Neural cell (in vitro differentiated cells): ENCODE measurements around the gene ARMC12. TPM values are rescaled to one million over a fixed set of nuclear protein-coding genes. Genes with fewer than 3 reads are reported as not detected.

Experiments
- H2AFZ ChIP-seq: fragments of 200-600, 300-800 bp; sonication (generic), shearing (Covaris generic); 2 replicates; pipeline ENCODE4 v1.6.0; 2014; ENCODE audit warnings: low read depth, mild to moderate bottlenecking, antibody characterized with exemption, low read length, moderate library complexity
- H3F3A ChIP-seq: fragments of 200-600 bp; shearing (Covaris generic); 2 replicates; pipeline ENCODE4 v1.6.1; 2016; ENCODE audit warnings: mild to moderate bottlenecking, moderate library complexity, mixed read lengths, antibody characterized with exemption, low read length; ENCODE audit not compliant: insufficient read depth, poor library complexity, severe bottlenecking
- H3K27ac ChIP-seq: fragments of 200-600, 300-800 bp; sonication (generic), shearing (Covaris generic); 2 replicates; pipeline ENCODE4 v1.5.1; 2014; ENCODE audit warnings: mild to moderate bottlenecking, low read length, moderate library complexity
- H3K27me3 ChIP-seq: fragments of 300-800, 200-600 bp; sonication (generic), shearing (Covaris generic); 2 replicates; pipeline ENCODE4 v1.6.0; 2014; ENCODE audit warnings: mild to moderate bottlenecking, low read depth, low read length, moderate library complexity; ENCODE audit not compliant: insufficient read depth
- H3K36me3 ChIP-seq: fragments of 300-800, 200-600 bp; sonication (generic), shearing (Covaris generic); 2 replicates; pipeline ENCODE4 v1.5.1; 2014; ENCODE audit warnings: mild to moderate bottlenecking, antibody characterized with exemption, low read length, moderate library complexity; ENCODE audit not compliant: insufficient read depth
- H3K4me2 ChIP-seq: fragments of 300-800, 200-600 bp; sonication (generic), shearing (Covaris generic); 2 replicates; pipeline ENCODE4 v1.6.0; 2014; ENCODE audit warnings: mild to moderate bottlenecking, low read length
- H3K4me3 ChIP-seq: fragments of 300-800, 200-600 bp; sonication (generic), shearing (Covaris generic); 2 replicates; pipeline ENCODE4 v1.5.1; 2014; ENCODE audit warnings: mild to moderate bottlenecking, low read length, moderate library complexity
- H3K79me2 ChIP-seq: fragments of 200-600 bp; shearing (Covaris generic); replicated peaks from 2 replicates; pipeline ENCODE4 v1.6.0; 2014; ENCODE audit warnings: mild to moderate bottlenecking, low read length, moderate library complexity; ENCODE audit not compliant: insufficient read depth
- H3K9ac ChIP-seq: fragments of 300-800, 200-600 bp; sonication (generic), shearing (Covaris generic); 2 replicates; pipeline ENCODE4 v1.6.1; 2016; ENCODE audit warnings: mild to moderate bottlenecking, low read length, mixed read lengths
- H3K9me2 ChIP-seq: fragments of 200-600 bp; shearing (Covaris generic); 2 replicates; pipeline ENCODE4 v1.6.1; 2016; ENCODE audit warnings: mild to moderate bottlenecking, low read length, mixed read lengths; ENCODE audit not compliant: insufficient read depth
- H3K9me3 ChIP-seq: fragments of 200-600, 300-800 bp; sonication (generic), shearing (Covaris generic); 2 replicates; pipeline ENCODE4 v1.6.1; 2016; ENCODE audit warnings: mild to moderate bottlenecking, mixed run types, low read length, moderate library complexity, mixed read lengths
- H4K20me1 ChIP-seq: fragments of 200-600 bp; shearing (Covaris generic); 2 replicates; pipeline ENCODE4 v1.6.1; 2016; ENCODE audit warnings: mild to moderate bottlenecking, mixed run types; ENCODE audit not compliant: insufficient read depth
- EP300 ChIP-seq: fragments of 450-650 bp; conservative IDR thresholded peaks from 2 replicates; pipeline ENCODE4 v1.6.1; 2014; ENCODE audit warnings: antibody characterized with exemption, mild to moderate bottlenecking, moderate library complexity; ENCODE audit not compliant: poor library complexity, severe bottlenecking
- EZH2 ChIP-seq: fragments of 200-600, 300-800 bp; shearing (Covaris generic), sonication (generic); IDR thresholded peaks from 2 replicates; pipeline ENCODE4 v1.6.1; 2014; ENCODE audit warnings: antibody characterized with exemption, low read length, borderline replicate concordance, mild to moderate bottlenecking; ENCODE audit not compliant: insufficient read depth, poor library complexity, severe bottlenecking
- MXI1 ChIP-seq: fragments of 450-650 bp; conservative IDR thresholded peaks from 2 replicates; pipeline ENCODE4 v1.6.1; 2014; ENCODE audit warnings: antibody characterized with exemption, mild to moderate bottlenecking; ENCODE audit not compliant: poor library complexity, severe bottlenecking
- POLR2AphosphoS5 ChIP-seq: IDR thresholded peaks from 2 replicates; pipeline ENCODE4 v1.6.1; 2012
- RAD21 ChIP-seq: fragments of 450-650 bp; conservative IDR thresholded peaks from 2 replicates; pipeline ENCODE4 v1.6.1; 2014; ENCODE audit warnings: antibody characterized with exemption, mild to moderate bottlenecking, moderate library complexity
- SMC3 ChIP-seq: fragments of 450-650 bp; conservative IDR thresholded peaks from 2 replicates; pipeline ENCODE4 v1.6.1; 2014; ENCODE audit warnings: antibody characterized with exemption, mild to moderate bottlenecking, moderate library complexity; ENCODE audit not compliant: poor library complexity
- TAF1 ChIP-seq: IDR thresholded peaks from 2 replicates; pipeline ENCODE4 v1.6.1; 2012; ENCODE audit warnings: low read depth
- polyA plus RNA-seq: library from polyadenylated mRNA; depleted of rRNA; stranded (reverse); fragments of >200 nt; gene quantifications from 2 replicates; pipeline ENCODE4 v1.2.3, GENCODE V29; 2014
- TF ChIP-seq, protein P1 (sequence below): IDR thresholded peaks from 2 replicates; pipeline ENCODE4 v1.6.1; 2012; ENCODE audit warnings: borderline replicate concordance
- TF ChIP-seq, protein P2 (sequence below): fragments of 450-650 bp; IDR thresholded peaks from 2 replicates; pipeline ENCODE4 v1.5.1; 2014; ENCODE audit warnings: antibody characterized with exemption, mild to moderate bottlenecking, moderate library complexity; ENCODE audit not compliant: poor library complexity, severe bottlenecking

ARMC12 gene
- polyA plus RNA-seq, 1 donor from 2014 or later: 2.2 TPM

DNA sequence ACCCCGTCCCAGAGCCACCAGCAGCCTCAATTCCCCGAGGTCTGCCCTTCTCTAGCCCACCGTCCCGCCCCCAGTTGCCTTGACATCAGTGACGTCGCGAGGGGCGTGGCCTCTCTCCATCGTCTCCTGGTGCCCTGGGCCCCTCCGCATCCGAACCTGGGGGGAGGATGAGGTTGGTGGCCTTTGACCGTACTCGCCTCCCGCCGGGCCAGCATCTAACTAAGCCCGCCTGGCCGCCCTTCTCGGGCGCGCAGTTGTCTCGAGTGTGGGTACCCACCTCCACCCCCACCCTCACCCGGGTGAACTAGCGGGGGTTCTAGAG, 5.5 kb upstream of the ARMC12 start:
- Histone ChIP-seq H3K27me3 (no peaks in the 10 kb centered on the region), H3K36me3 (no peaks in the 10 kb centered on the region), H3K4me3 (peak overlapping the region; percentile 98), H3K9ac (peak overlapping the region; percentile 99), H3K79me2 (no peaks in the 10 kb centered on the region), H3K27ac (peak overlapping the region; percentile 99), H4K20me1 (no peaks in the 10 kb centered on the region), H2AFZ (peak overlapping the region; percentile 98), H3K9me3 (no peaks in the 10 kb centered on the region), H3K4me2 (no peak overlapping the region), H3K9me2 (no peaks in the 10 kb centered on the region), H3F3A (peaks cover 5% of the 10 kb centered on the region)
- TF ChIP-seq RAD21 (no peak), POLR2AphosphoS5 (peak; percentile 91)
- TF ChIP-seq, protein P1, sequence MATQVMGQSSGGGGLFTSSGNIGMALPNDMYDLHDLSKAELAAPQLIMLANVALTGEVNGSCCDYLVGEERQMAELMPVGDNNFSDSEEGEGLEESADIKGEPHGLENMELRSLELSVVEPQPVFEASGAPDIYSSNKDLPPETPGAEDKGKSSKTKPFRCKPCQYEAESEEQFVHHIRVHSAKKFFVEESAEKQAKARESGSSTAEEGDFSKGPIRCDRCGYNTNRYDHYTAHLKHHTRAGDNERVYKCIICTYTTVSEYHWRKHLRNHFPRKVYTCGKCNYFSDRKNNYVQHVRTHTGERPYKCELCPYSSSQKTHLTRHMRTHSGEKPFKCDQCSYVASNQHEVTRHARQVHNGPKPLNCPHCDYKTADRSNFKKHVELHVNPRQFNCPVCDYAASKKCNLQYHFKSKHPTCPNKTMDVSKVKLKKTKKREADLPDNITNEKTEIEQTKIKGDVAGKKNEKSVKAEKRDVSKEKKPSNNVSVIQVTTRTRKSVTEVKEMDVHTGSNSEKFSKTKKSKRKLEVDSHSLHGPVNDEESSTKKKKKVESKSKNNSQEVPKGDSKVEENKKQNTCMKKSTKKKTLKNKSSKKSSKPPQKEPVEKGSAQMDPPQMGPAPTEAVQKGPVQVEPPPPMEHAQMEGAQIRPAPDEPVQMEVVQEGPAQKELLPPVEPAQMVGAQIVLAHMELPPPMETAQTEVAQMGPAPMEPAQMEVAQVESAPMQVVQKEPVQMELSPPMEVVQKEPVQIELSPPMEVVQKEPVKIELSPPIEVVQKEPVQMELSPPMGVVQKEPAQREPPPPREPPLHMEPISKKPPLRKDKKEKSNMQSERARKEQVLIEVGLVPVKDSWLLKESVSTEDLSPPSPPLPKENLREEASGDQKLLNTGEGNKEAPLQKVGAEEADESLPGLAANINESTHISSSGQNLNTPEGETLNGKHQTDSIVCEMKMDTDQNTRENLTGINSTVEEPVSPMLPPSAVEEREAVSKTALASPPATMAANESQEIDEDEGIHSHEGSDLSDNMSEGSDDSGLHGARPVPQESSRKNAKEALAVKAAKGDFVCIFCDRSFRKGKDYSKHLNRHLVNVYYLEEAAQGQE: no peak

DNA sequence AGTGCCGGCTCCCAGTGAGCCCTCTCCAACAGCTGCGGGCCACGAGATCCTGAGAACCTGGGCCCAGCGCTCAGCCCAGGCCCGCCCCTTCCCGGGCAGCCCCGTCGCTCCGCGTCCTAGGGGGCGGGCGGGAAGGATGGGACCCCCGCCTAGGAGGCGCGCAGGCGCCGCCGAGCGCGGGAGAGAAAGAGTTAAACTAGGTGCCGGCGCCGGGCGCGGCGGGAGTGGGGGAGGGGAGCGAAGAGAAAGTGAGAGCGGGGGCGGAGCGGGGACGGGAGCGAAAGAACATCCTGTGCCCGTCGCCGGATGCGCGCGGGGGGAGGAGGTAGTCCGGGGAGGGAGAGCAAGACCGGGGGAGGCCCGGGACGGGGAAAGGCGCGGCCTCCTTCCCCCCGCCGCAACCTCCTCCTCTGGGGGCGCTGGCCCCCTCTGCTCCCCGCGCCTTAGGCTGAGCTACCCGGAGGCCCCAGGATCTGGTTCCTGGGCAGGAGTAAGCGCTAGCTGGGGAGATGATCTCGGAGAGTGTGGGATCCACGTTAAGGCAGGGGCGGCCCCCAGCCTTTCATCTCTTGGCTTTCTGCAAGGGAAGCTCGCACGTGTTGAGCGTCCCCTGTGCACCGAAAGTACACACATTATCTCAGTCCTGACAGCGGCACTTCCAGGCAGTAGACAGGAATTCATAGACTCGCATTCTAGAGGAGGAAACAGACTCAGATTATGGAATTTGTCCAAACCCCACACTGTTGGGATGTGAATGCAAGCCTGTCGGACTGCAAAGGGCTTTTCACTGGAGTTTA, 4.9 kb upstream of the ARMC12 start:
- H4K20me1 ChIP-seq: no peaks in the 10 kb centered on the region
- no peaks in the 10 kb centered on the region for H3K9me2 ChIP-seq
- TF ChIP-seq SMC3 (peak; percentile 35), POLR2AphosphoS5 (peak; percentile 28), MXI1 (peak; percentile 90), TAF1 (no peak), EZH2 (no peak), RAD21 (peak; percentile 40), EP300 (peak; percentile 57)
- TF ChIP-seq, protein P1: no peak
- TF ChIP-seq, protein P2, sequence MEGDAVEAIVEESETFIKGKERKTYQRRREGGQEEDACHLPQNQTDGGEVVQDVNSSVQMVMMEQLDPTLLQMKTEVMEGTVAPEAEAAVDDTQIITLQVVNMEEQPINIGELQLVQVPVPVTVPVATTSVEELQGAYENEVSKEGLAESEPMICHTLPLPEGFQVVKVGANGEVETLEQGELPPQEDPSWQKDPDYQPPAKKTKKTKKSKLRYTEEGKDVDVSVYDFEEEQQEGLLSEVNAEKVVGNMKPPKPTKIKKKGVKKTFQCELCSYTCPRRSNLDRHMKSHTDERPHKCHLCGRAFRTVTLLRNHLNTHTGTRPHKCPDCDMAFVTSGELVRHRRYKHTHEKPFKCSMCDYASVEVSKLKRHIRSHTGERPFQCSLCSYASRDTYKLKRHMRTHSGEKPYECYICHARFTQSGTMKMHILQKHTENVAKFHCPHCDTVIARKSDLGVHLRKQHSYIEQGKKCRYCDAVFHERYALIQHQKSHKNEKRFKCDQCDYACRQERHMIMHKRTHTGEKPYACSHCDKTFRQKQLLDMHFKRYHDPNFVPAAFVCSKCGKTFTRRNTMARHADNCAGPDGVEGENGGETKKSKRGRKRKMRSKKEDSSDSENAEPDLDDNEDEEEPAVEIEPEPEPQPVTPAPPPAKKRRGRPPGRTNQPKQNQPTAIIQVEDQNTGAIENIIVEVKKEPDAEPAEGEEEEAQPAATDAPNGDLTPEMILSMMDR: peak; percentile 37
- H3K36me3 ChIP-seq: no peaks in the 10 kb centered on the region
- H3K27me3 ChIP-seq: no peaks in the 10 kb centered on the region
- H3K9ac ChIP-seq: peak overlapping the region; percentile 99
- peak overlapping the region; percentile 98 for H2AFZ ChIP-seq
- H3K9me3 ChIP-seq: no peaks in the 10 kb centered on the region
- H3K4me2 ChIP-seq: peak overlapping the region; percentile 98
- peak overlapping the region; percentile 99 for H3K27ac ChIP-seq
- H3F3A ChIP-seq: peaks cover 5% of the 10 kb centered on the region
- no peaks in the 10 kb centered on the region for H3K79me2 ChIP-seq
- peak overlapping the region; percentile 98 for H3K4me3 ChIP-seq
